Transverse colon (tissue), 4 donors: ENCODE results near the gene KRT1. TPM values are rescaled to one million over a fixed set of nuclear protein-coding genes. Genes with fewer than 3 reads are reported as not detected.

ENCODE experiments used
- DNase-seq: peaks from one replicate; pipeline ENCODE4 v3.0.0-alpha.2; 2019
- H3K27ac ChIP-seq, 4 donors: fragments of 200-600 bp; sonication (generic); 2 replicates each; pipeline ENCODE4 v1.5.1; 2016 to 2018; ENCODE audit warnings: inconsistent platforms in 4 of 4
- H3K27me3 ChIP-seq: fragments of 200-600 bp; sonication (generic); 2 replicates; pipeline ENCODE4 v1.5.1; 2017; ENCODE audit warnings: inconsistent platforms
- H3K36me3 ChIP-seq, 4 donors: fragments of 200-600 bp; sonication (generic); 2 replicates each; pipeline ENCODE4 v1.5.1; 2017 to 2019; ENCODE audit warnings: inconsistent platforms in 4 of 4
- H3K4me1 ChIP-seq, 4 donors: fragments of 200-600 bp; sonication (generic); 2 replicates each; pipeline ENCODE4 v1.5.1; 2017 to 2020; ENCODE audit warnings: inconsistent platforms in 4 of 4
- H3K4me3 ChIP-seq, 4 donors: fragments of 200-600 bp; sonication (generic); 1 replicate in 1 of 4; 2 replicates in 3 of 4; pipeline versions ENCODE4 v1.5.1 to v1.6.1; 2017 to 2019; ENCODE audit warnings: inconsistent platforms in 4 of 4
- H3K9me3 ChIP-seq, 2 donors: fragments of 200-600 bp; sonication (generic); 2 replicates each; pipeline ENCODE4 v1.5.1; 2017 to 2019; ENCODE audit warnings: inconsistent platforms in 2 of 2
- EP300 ChIP-seq: sonication (generic); formaldehyde crosslinking; IDR thresholded peaks from one replicate; pipeline ENCODE4 v1.6.1; 2017; ENCODE audit warnings: antibody characterized with exemption, low read depth
- POLR2A ChIP-seq: fragments of 450-650 bp; IDR thresholded peaks from one replicate; pipeline ENCODE4 v1.6.1; 2016; ENCODE audit warnings: antibody characterized with exemption, mild to moderate bottlenecking, moderate library complexity
- POLR2AphosphoS5 ChIP-seq, 3 donors: sonication (generic); formaldehyde crosslinking; IDR thresholded peaks; one replicate each; pipeline ENCODE4 v1.6.1; 2016; ENCODE audit warnings: antibody characterized with exemption in 3 of 3
- WGBS, 2 donors: methylation state at CpG; one replicate each; pipeline ENCODE4 v1.1.5; 2018; ENCODE audit warnings: low coverage in 1 of 2; 5-methylcytosine and 5-hydroxymethylcytosine counted together
- in situ Hi-C, 4 donors: fragments of 200-750 bp; cut with MboI; loops; one replicate each; pipeline versions ENCODE4 v1.15.0 to v1.15.1; 2017; ENCODE audit warnings: low sequenced_read_pairs in 3 of 4, low pct_ligation_motif_present in 1 of 4, low pct_unique_long_range_greater_than_20kb in 1 of 4
- intact Hi-C: fragments of 100-400 bp; cut with DNase I; formaldehyde crosslinking; loops from one replicate; pipeline ENCODE4 v1.15.1; 2023; ENCODE audit warnings: low total_unique reads
- total RNA-seq, 4 donors: library from RNA; depleted of rRNA; stranded (reverse); fragments of >200 nt; gene quantifications; one replicate each; pipeline ENCODE4 v1.1.0, GENCODE V29; 2016
- TF ChIP-seq, protein P1 (sequence below), 5 experiments: fragments of 200-600 bp in 3 of 5; fragments of 450-650 bp in 2 of 5; sonication (generic) in 3 of 5; IDR thresholded peaks; 1 replicate in 2 of 5; 2 replicates in 3 of 5; pipeline ENCODE4 v1.5.1; 2016 to 2017; ENCODE audit warnings: antibody characterized with exemption in 5 of 5, inconsistent platforms in 3 of 5, mild to moderate bottlenecking in 2 of 5, moderate library complexity in 1 of 5

Gene KRT1
- total RNA-seq, 4 donors from 2014 or later, result not detected

DNA sequence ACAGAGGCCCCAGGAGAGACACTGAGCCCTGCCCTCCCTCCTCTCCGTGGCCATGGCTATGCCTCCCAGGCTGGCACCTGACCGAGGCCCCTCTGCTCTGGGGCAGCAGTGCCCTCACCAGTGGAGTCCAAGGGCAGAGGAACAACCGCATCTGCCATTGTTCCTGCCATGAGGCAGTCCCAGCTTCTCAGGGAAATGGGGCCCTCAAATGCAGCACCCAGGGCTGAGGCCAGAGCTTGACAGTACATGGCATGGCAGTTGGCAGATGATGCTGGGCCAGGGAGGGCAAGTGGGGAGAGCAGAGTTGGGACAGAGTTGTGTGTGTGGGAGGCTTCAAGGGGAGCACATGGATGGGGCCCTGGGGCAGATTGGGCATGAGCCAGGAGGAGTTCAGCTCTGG, 44.2 kb upstream of the KRT1 start:
- in situ Hi-C loops, result no loop called here
- DNase-seq, result no peak
- no peak overlapping the region for H3K4me3 ChIP-seq
- WGBS, 2 donors, result 83% methylated on average over 3 of the region's 3 CpGs; no CpG with 5 or more reads in 1 of the 2 donors
- TF ChIP-seq EP300 (no peak), POLR2AphosphoS5 (IDR thresholded peaks at IDR 0.05) (no peak), POLR2A (no peak)
- TF ChIP-seq, protein P1, sequence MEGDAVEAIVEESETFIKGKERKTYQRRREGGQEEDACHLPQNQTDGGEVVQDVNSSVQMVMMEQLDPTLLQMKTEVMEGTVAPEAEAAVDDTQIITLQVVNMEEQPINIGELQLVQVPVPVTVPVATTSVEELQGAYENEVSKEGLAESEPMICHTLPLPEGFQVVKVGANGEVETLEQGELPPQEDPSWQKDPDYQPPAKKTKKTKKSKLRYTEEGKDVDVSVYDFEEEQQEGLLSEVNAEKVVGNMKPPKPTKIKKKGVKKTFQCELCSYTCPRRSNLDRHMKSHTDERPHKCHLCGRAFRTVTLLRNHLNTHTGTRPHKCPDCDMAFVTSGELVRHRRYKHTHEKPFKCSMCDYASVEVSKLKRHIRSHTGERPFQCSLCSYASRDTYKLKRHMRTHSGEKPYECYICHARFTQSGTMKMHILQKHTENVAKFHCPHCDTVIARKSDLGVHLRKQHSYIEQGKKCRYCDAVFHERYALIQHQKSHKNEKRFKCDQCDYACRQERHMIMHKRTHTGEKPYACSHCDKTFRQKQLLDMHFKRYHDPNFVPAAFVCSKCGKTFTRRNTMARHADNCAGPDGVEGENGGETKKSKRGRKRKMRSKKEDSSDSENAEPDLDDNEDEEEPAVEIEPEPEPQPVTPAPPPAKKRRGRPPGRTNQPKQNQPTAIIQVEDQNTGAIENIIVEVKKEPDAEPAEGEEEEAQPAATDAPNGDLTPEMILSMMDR (IDR thresholded peaks at IDR 0.05), result no peak
- intact Hi-C loops, result no loop called here
- H3K4me1 ChIP-seq, result no peaks in the 10 kb centered on the region
- H3K27me3 ChIP-seq, result no peaks in the 10 kb centered on the region
- no peak overlapping the region for H3K27ac ChIP-seq
- no peaks in the 10 kb centered on the region for H3K9me3 ChIP-seq
- no peaks in the 10 kb centered on the region for H3K36me3 ChIP-seq

DNA sequence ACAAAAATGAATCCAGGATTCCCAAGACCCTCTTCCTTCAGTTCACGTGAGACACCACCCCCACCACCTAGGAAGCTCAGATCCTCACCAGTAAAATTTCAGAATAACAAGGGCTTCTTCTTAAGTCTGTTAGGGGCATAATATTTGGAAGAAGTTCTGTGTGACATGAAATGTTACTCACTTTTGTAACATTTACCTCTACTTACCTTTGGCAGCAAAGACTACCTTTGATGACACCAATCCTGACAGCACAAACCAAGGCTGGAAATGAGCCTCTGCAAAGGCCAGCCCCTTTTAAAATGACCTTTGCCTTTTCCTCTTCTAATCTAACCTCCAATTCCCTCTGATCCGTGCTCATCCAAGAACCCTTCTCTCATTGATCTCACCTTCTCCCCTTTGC, 42.5 kb upstream of the KRT1 start:
- intact Hi-C loops (no loop called here), in situ Hi-C loops (no loop called here)
- DNase-seq, result no peak
- no peaks in the 10 kb centered on the region for H3K9me3 ChIP-seq
- H3K27ac ChIP-seq, result no peak overlapping the region
- no peaks in the 10 kb centered on the region for H3K4me1 ChIP-seq
- TF ChIP-seq, protein P1 (IDR thresholded peaks at IDR 0.05), result no peak
- TF ChIP-seq EP300, result no peak
- TF ChIP-seq POLR2AphosphoS5 (IDR thresholded peaks at IDR 0.05), result no peak
- TF ChIP-seq POLR2A, result no peak
- H3K27me3 ChIP-seq, result no peaks in the 10 kb centered on the region
- no peak overlapping the region for H3K4me3 ChIP-seq
- no peaks in the 10 kb centered on the region for H3K36me3 ChIP-seq
- WGBS, 2 donors, result 53% methylated on average over 2 of the region's 2 CpGs; no CpG with 5 or more reads in 1 of the 2 donors

DNA sequence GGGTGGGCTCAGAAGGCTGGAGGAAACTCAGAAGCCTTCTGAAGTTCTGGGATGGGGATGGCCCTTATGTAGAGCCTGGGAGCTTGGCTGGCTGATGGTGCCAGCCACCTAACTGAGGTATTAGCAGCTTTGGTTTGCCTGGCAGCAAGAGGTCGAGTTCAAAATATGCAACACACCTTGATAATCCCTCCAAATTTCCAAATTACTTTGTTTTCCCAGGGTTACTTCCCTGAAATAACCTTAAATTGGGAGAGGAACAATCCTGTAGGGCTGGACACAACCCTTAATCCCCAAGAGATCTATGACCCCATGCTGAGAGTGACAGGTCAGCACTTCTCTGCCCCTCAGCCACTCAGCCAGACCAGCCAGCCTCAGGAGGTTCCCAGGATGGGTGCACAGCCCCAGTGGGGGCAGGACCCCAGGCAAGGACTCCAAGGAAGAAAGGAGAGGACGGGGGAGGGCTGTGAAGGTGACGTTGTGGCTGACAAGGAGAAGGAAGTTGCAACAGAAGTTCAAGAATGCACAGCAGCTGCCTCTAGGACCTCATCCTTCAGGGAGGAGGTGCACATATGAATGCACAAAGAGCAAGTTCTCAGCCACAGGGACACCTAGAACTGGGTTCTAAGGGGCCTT, 41.7 kb upstream of the KRT1 start:
- H3K9me3 ChIP-seq, result no peaks in the 10 kb centered on the region
- H3K27ac ChIP-seq, result no peak overlapping the region
- no peaks in the 10 kb centered on the region for H3K27me3 ChIP-seq
- TF ChIP-seq EP300 (no peak), POLR2AphosphoS5 (IDR thresholded peaks at IDR 0.05) (no peak), POLR2A (no peak)
- TF ChIP-seq, protein P1 (IDR thresholded peaks at IDR 0.05), result no peak
- H3K4me1 ChIP-seq, result no peaks in the 10 kb centered on the region
- DNase-seq, result no peak
- intact Hi-C loops (no loop called here), in situ Hi-C loops (no loop called here)
- H3K36me3 ChIP-seq, result no peaks in the 10 kb centered on the region
- H3K4me3 ChIP-seq, result no peak overlapping the region
- WGBS, 2 donors, result 44% methylated on average over 3 of the region's 3 CpGs; no CpG with 5 or more reads in 1 of the 2 donors

DNA sequence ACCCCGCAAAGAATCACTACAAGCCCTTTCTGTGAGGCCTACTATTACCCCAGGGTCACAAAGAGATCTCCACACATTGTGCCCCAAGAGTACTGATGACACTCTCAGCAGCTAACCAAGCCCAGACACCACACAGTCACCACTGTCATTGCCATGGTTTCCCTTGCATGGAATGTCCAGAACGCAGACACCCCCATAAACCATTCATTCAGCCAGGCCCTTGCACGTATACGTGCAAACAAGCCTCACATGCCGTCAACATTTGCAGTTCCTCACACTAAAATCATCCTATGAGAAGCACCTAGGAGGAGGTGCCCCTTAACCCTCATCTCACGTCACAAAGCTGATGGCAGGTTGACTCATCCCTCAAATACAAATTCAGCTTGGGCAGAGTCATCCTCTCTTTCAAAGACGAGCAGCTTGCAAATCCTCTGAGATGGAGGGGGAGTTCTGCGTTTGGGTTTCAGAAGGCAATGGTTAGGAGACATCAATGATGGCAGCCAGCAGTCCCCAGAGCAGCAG, 40.2 kb upstream of the KRT1 start:
- TF ChIP-seq, protein P1 (IDR thresholded peaks at IDR 0.05), result no peak
- TF ChIP-seq POLR2A (no peak), POLR2AphosphoS5 (IDR thresholded peaks at IDR 0.05) (no peak)
- Histone ChIP-seq H3K27me3 (peaks cover 11% of the 10 kb centered on the region), H3K27ac (no peak overlapping the region), H3K9me3 (no peaks in the 10 kb centered on the region), H3K4me1 (no peaks in the 10 kb centered on the region), H3K4me3 (no peak overlapping the region), H3K36me3 (no peaks in the 10 kb centered on the region)
- 77% methylated on average over 8 of the region's 8 CpGs; no CpG with 5 or more reads in 1 of the 2 donors for WGBS, 2 donors
- DNase-seq, result no peak
- intact Hi-C loops (no loop called here), in situ Hi-C loops (no loop called here)
